HepG2 (cell line): ENCODE results near the gene HOXA5. TPM values are rescaled to one million over a fixed set of nuclear protein-coding genes. Genes with fewer than 3 reads are reported as not detected.

ENCODE experiments used
- BRD4 ChIP-seq: sonication (generic); formaldehyde crosslinking; IDR thresholded peaks from 2 replicates; pipeline ENCODE4 v1.4.0; 2020; ENCODE audit warnings: missing genetic modification reagents
- IKZF1 ChIP-seq: fragments of 450-650 bp; IDR thresholded peaks from 2 replicates; pipeline ENCODE4 v1.7.1; 2016
- MIXL1 ChIP-seq: IDR thresholded peaks from 2 replicates; pipeline ENCODE4 v1.6.1; 2016
- NFKB2 ChIP-seq: sonication (generic); formaldehyde crosslinking; IDR thresholded peaks from 2 replicates; pipeline ENCODE4 v1.4.0; 2020; ENCODE audit warnings: missing genetic modification reagents, borderline replicate concordance
- PHF20 ChIP-seq: sonication (generic); formaldehyde crosslinking; IDR thresholded peaks from 2 replicates; pipeline ENCODE4 v1.5.0; 2020; ENCODE audit warnings: mild to moderate bottlenecking, missing genetic modification reagents
- SP2 ChIP-seq: sonication (generic); formaldehyde crosslinking; IDR thresholded peaks from 2 replicates; pipeline ENCODE4 v1.5.1; 2020; ENCODE audit warnings: mild to moderate bottlenecking, missing genetic modification reagents
- TAF1 ChIP-seq: sonication (generic); formaldehyde crosslinking; IDR thresholded peaks from 2 replicates; pipeline ENCODE4 v1.4.0; 2020; ENCODE audit warnings: missing genetic modification reagents
- ZFP36L2 ChIP-seq: sonication (generic); formaldehyde crosslinking; IDR thresholded peaks from 2 replicates; pipeline ENCODE4 v1.4.0; 2020; ENCODE audit warnings: missing genetic modification reagents
- ZNF317 ChIP-seq: sonication (generic); formaldehyde crosslinking; IDR thresholded peaks from 2 replicates; pipeline ENCODE4 v1.5.0; 2020; ENCODE audit warnings: mild to moderate bottlenecking, missing genetic modification reagents
- polyA plus RNA-seq, 8 experiments: library from polyadenylated mRNA; depleted of rRNA in 3 of 8; stranded (reverse) in 7 of 8; unstranded in 1 of 8; fragments of >200 nt; fragmentation: Illumina TruSeq in 4 of 8; extraction: Trizol in 4 of 8; gene quantifications; 2 replicates each; pipeline versions ENCODE4 v1.2.1 to v1.2.3, GENCODE V29; 2011 to 2016; ENCODE audit warnings: low read depth in 4 of 8, missing spikeins in 1 of 8, mixed read lengths in 1 of 8; ENCODE audit not compliant: insufficient read depth in 1 of 8
- total RNA-seq, 5 experiments: library from RNA; depleted of rRNA; stranded (reverse); fragments of >200 nt; fragmentation: Illumina TruSeq; extraction: Trizol; gene quantifications; 2 replicates each; pipeline ENCODE4 v1.2.3, GENCODE V29; 2016; ENCODE audit warnings: low read depth in 1 of 5
- TF ChIP-seq, protein P1 (sequence below): sonication (generic); formaldehyde crosslinking; IDR thresholded peaks from 2 replicates; pipeline ENCODE4 v1.4.0; 2020; ENCODE audit warnings: missing genetic modification reagents, low read depth, mild to moderate bottlenecking, borderline replicate concordance
- TF ChIP-seq, protein P2 (sequence below): sonication (generic); formaldehyde crosslinking; IDR thresholded peaks from 2 replicates; pipeline ENCODE4 v1.8.1; 2023; ENCODE audit warnings: mild to moderate bottlenecking, moderate library complexity, missing genetic modification reagents
- TF ChIP-seq, protein P3 (sequence below): sonication (generic); formaldehyde crosslinking; IDR thresholded peaks from 2 replicates; pipeline ENCODE4 v1.8.1; 2023; ENCODE audit warnings: missing genetic modification reagents, inconsistent platforms, borderline replicate concordance
- TF ChIP-seq, protein P4 (sequence below): sonication (generic); formaldehyde crosslinking; IDR thresholded peaks from 2 replicates; pipeline ENCODE4; 2020; ENCODE audit warnings: missing genetic modification reagents, mild to moderate bottlenecking, borderline replicate concordance
- TF ChIP-seq, protein P5 (sequence below): sonication (generic); formaldehyde crosslinking; IDR thresholded peaks from 2 replicates; pipeline ENCODE4 v1.4.0; 2020; ENCODE audit warnings: mild to moderate bottlenecking, missing genetic modification reagents

HOXA5 gene
- total and polyA plus RNA-seq, 2 of the 13 experiments (the other 11 are each of a cell fraction or from before 2014, with no cell fraction given) = 3.2 to 3.6 TPM

DNA sequence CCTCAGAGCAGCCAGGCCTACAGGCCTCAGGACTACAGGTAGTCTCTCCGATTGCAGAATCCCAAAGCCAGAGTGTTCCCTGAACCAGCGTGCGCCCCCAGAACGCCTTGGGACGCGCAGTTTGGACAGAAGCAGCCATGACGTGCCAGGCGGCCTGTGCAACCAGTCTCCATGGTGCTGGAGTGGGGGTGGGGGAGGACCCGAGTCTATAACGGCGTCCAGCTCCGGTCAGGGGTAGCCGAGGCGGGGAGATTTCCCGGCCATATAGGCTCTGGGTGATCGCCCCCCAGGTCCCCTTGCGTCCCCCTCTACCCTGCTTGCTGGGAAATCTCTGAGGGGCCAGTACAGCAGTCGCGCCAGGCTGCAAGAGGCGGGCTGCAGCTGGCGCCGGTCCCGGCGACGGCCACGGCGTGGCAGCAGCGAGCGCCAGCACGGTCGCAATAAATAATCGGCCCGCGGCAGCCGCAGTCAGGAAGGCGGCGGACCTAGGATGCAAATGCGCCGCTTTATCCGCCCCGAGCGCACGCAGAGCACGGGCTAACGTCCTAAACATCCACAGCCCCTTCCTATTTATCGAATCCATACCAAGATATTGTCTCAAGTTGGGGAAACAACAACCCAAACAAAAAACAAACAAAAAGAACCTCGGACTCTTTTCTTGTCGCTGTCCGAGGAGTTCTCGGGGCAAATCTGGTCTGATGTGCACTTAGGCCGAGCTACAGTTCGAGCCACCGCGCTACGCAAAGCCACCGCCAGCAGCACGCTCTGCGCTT is 7.3 kb upstream of the HOXA5 start (continued):
- no peak for TF ChIP-seq ZFP36L2 (CRISPR knock-in tag)
- peak; percentile 19; the same call in 1 of the 2 replicates for TF ChIP-seq NFKB2 (CRISPR knock-in tag)
- TF ChIP-seq SP2 (CRISPR knock-in tag) = no peak
- peak; percentile 61; the same call in 1 of the 2 replicates for TF ChIP-seq ZNF317 (CRISPR knock-in tag)
- TF ChIP-seq, protein P1, sequence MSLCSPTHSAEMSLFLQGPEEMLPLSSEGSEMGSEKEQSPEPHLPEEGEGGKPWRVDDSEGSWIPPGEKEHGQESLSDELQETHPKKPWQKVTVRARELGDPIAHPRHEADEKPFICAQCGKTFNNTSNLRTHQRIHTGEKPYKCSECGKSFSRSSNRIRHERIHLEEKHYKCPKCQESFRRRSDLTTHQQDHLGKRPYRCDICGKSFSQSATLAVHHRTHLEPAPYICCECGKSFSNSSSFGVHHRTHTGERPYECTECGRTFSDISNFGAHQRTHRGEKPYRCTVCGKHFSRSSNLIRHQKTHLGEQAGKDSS = no peak; the same call in 1 of the 2 replicates
- TF ChIP-seq, protein P2, sequence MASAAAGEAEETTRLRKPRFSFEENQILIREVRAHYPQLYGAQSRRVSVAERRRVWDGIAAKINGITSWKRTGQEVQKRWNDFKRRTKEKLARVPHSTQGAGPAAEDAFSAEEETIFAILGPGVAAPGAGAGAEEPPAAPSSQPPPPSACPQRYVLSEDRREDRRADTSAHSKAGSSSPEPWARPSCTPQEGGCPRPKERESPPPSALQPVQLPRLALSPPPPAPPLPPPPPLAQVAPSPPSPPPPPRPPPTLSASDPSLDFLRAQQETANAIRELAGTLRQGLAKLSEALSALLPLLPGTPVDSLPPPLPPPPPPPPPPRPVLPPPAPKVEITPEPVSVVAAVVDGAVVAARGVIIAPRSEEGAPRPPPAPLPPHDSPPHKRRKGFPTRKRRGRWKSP (CRISPR knock-in tag) = peak; percentile 87
- no peak for TF ChIP-seq IKZF1
- TF ChIP-seq TAF1 (CRISPR knock-in tag) = peak; percentile 47; the same call in 1 of the 2 replicates
- TF ChIP-seq, protein P3, sequence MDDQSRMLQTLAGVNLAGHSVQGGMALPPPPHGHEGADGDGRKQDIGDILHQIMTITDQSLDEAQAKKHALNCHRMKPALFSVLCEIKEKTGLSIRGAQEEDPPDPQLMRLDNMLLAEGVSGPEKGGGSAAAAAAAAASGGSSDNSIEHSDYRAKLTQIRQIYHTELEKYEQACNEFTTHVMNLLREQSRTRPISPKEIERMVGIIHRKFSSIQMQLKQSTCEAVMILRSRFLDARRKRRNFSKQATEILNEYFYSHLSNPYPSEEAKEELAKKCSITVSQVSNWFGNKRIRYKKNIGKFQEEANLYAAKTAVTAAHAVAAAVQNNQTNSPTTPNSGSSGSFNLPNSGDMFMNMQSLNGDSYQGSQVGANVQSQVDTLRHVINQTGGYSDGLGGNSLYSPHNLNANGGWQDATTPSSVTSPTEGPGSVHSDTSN (CRISPR knock-in tag) = no peak
- TF ChIP-seq, protein P4, sequence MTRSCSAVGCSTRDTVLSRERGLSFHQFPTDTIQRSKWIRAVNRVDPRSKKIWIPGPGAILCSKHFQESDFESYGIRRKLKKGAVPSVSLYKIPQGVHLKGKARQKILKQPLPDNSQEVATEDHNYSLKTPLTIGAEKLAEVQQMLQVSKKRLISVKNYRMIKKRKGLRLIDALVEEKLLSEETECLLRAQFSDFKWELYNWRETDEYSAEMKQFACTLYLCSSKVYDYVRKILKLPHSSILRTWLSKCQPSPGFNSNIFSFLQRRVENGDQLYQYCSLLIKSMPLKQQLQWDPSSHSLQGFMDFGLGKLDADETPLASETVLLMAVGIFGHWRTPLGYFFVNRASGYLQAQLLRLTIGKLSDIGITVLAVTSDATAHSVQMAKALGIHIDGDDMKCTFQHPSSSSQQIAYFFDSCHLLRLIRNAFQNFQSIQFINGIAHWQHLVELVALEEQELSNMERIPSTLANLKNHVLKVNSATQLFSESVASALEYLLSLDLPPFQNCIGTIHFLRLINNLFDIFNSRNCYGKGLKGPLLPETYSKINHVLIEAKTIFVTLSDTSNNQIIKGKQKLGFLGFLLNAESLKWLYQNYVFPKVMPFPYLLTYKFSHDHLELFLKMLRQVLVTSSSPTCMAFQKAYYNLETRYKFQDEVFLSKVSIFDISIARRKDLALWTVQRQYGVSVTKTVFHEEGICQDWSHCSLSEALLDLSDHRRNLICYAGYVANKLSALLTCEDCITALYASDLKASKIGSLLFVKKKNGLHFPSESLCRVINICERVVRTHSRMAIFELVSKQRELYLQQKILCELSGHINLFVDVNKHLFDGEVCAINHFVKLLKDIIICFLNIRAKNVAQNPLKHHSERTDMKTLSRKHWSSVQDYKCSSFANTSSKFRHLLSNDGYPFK (CRISPR knock-in tag) = 0 out of 2 replicates have a peak, but pooled peaks have one; percentile 23
- TF ChIP-seq BRD4 (CRISPR knock-in tag) = peak; percentile 38; the same call in 1 of the 2 replicates
- TF ChIP-seq PHF20 (CRISPR knock-in tag) = peak; percentile 23; the same call in 1 of the 2 replicates
- TF ChIP-seq, protein P5, sequence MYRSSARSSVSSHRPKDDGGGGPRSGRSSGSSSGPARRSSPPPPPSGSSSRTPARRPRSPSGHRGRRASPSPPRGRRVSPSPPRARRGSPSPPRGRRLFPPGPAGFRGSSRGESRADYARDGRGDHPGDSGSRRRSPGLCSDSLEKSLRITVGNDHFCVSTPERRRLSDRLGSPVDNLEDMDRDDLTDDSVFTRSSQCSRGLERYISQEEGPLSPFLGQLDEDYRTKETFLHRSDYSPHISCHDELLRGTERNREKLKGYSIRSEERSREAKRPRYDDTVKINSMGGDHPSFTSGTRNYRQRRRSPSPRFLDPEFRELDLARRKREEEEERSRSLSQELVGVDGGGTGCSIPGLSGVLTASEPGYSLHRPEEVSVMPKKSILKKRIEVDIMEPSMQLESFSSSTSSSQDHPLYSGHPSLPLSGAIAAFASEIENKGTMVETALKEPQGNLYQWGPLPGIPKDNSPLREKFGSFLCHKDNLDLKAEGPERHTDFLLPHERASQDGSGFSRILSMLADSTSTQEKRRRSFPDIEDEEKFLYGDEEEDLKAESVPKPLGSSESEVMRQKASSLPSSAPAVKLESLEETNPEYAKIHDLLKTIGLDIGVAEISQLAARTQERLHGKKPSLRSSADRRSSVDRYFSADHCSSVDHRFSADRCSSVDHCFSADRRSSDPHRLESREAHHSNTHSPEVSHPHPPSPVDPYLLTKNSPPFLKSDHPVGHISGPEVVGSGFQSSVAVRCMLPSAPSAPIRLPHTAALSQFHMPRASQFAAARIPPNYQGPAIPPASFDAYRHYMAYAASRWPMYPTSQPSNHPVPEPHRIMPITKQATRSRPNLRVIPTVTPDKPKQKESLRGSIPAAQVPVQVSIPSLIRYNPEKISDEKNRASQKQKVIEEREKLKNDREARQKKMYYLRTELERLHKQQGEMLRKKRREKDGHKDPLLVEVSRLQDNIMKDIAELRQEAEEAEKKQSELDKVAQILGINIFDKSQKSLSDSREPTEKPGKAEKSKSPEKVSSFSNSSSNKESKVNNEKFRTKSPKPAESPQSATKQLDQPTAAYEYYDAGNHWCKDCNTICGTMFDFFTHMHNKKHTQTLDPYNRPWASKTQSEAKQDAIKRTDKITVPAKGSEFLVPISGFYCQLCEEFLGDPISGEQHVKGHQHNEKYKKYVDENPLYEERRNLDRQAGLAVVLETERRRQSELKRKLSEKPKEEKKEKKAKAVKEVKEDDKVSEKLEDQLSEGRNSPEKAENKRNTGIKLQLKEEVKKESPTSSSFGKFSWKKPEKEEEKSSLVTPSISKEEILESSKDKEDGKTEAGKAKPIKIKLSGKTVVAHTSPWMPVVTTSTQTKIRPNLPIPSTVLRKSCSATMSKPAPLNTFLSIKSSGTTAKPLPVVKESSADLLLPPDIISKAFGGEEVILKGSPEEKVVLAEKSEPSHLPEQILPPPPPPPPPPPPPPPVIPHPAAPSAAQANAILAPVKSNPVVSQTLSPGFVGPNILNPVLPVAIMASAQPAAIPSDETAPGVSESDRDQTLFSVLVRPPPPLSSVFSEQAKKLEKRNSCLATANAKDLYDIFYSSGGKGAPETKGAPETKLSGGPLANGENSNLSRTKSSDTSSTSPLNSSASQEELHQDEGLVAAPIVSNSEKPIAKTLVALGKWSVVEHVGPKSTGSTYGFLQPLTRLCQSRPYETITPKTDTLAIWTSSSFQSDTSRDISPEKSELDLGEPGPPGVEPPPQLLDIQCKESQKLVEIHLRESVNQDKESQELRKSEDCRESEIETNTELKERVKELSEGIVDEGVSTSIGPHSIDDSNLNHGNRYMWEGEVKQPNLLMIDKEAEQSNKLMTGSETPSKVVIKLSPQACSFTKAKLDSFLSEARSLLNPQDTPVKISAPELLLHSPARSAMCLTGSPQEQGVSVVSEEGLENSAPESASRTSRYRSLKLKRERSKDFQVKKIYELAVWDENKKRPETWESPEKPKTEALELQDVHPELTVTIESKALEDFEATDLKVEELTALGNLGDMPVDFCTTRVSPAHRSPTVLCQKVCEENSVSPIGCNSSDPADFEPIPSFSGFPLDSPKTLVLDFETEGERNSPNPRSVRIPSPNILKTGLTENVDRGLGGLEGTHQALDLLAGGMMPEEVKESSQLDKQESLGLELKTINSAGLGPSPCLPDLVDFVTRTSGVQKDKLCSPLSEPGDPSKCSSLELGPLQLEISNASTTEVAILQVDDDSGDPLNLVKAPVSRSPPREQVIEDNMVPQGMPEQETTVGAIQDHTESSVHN = no peak
- TF ChIP-seq MIXL1 (CRISPR knock-in tag) = no peak
